ENCODE measurements around the gene RGS18.
"Not testable (repeated sequence)": the region's sequence is repeated elsewhere in the genome, so short reads cannot be mapped to it uniquely, and the experiment has no call there.

RGS18 gene

GRCh38 chr1:192175971-192176370 lies 17.7 kb downstream of the RGS18 start:
- Mint-ChIP-seq H3K4me3 (no peak overlapping the region), H3K27ac (no peak overlapping the region), H3K9me3 (no peaks in the 10 kb centered on the region), H3K27me3 (ENCODE audit: low read depth) (no peaks in the 10 kb centered on the region), H3K36me3 (ENCODE audit: low read depth) (no peaks in the 10 kb centered on the region), H3K4me1 (ENCODE audit: low read depth) (no peaks in the 10 kb centered on the region)
- no peak for DNase-seq (ENCODE audit: low spot score)

DNA sequence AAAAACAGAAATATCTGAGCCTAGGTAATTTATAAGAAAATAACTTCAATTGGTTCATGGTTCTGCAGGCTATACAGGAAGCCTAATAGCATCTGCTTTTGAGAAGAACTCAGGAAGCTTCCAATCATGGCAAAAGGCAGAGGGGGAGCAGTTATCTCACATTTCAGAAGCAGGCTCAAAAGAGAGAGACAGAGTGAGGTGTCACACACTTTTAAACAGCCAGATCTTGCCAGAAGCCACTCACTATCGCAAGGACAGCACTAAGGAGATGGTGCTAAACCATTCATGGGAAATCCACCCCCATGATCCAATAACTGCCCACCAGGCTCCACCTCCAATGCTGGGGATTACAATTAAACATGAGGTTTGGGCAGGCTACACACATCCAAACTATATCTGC lies 25.5 kb downstream of the RGS18 start:
- H3K36me3 Mint-ChIP-seq (ENCODE audit: low read depth), result no peaks in the 10 kb centered on the region
- no peak overlapping the region for H3K27ac Mint-ChIP-seq
- no peak for DNase-seq (ENCODE audit: low spot score)
- H3K9me3 Mint-ChIP-seq, result no peaks in the 10 kb centered on the region
- no peaks in the 10 kb centered on the region for H3K4me1 Mint-ChIP-seq (ENCODE audit: low read depth)
- H3K27me3 Mint-ChIP-seq (ENCODE audit: low read depth), result no peaks in the 10 kb centered on the region
- H3K4me3 Mint-ChIP-seq, result no peak overlapping the region

DNA sequence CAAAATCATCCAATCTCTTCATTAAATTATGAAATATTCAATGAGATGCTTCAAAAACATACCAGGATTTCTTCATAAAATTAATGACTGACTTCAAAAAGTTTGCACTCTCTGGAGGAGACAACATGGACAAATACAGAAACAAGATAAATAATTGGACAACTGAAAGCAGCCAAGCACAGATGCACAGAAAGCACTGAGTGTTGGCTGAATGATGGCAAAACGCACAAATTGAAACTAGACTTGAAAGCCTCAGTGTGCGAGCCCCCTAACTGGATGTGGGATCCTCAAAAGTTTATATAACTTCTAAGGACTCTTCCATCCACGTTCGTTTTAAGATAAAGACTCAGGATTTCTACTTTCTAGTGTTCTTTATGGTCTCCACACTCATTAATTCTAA lies 27.9 kb downstream of the RGS18 start:
- H3K9me3 Mint-ChIP-seq, result no peaks in the 10 kb centered on the region
- H3K27me3 Mint-ChIP-seq (ENCODE audit: low read depth), result no peaks in the 10 kb centered on the region
- no peak overlapping the region for H3K27ac Mint-ChIP-seq
- no peak overlapping the region for H3K4me3 Mint-ChIP-seq
- no peaks in the 10 kb centered on the region for H3K4me1 Mint-ChIP-seq (ENCODE audit: low read depth)
- no peaks in the 10 kb centered on the region for H3K36me3 Mint-ChIP-seq (ENCODE audit: low read depth)
- no peak for DNase-seq (ENCODE audit: low spot score)

- Mint-ChIP-seq H3K36me3 (ENCODE audit: low read depth) (no peaks in the 10 kb centered on the region), H3K27ac (no peak overlapping the region), H3K4me3 (no peak overlapping the region), H3K27me3 (ENCODE audit: low read depth) (no peaks in the 10 kb centered on the region), H3K4me1 (ENCODE audit: low read depth) (no peaks in the 10 kb centered on the region), H3K9me3 (no peaks in the 10 kb centered on the region)
- DNase-seq (ENCODE audit: low spot score), result no peak
Observed at GRCh38 chr1:192190066-192190465, 31.8 kb downstream of the RGS18 start.

DNA sequence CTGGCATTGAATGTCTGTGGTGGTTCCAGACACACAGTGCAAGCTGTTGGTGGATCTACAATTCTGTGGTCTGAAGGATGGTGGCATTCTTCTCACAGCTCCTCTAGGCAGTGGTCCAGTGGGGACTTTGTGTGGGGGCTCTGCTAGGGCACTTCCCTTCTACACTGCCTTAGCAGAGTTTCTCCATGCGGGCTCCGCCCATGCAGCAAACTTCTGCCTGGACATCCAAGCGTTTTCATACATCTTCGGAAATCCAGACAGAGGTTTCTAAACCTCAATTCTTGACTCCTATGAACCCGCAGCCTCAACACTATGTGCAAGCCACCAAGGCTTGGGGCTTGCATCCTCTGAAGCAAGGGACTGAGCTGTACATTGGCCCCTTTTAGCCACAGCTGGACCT lies 43.0 kb downstream of the RGS18 start:
- Mint-ChIP-seq H3K4me3 (no peak overlapping the region), H3K27ac (no peak overlapping the region), H3K27me3 (ENCODE audit: low read depth) (no peaks in the 10 kb centered on the region), H3K36me3 (ENCODE audit: low read depth) (no peaks in the 10 kb centered on the region), H3K4me1 (ENCODE audit: low read depth) (no peaks in the 10 kb centered on the region), H3K9me3 (peaks cover 27% of the 10 kb centered on the region)
- no peak for DNase-seq (ENCODE audit: low spot score)

- Mint-ChIP-seq H3K4me3 (no peak overlapping the region), H3K4me1 (ENCODE audit: low read depth) (peaks cover 2% of the 10 kb centered on the region), H3K27me3 (ENCODE audit: low read depth) (no peaks in the 10 kb centered on the region), H3K9me3 (peaks cover 4% of the 10 kb centered on the region), H3K27ac (no peak overlapping the region), H3K36me3 (ENCODE audit: low read depth) (no peaks in the 10 kb centered on the region)
- DNase-seq (ENCODE audit: low spot score), result no peak
Observed at GRCh38 chr1:192224396-192224795, 66.1 kb downstream of the RGS18 start.

DNA sequence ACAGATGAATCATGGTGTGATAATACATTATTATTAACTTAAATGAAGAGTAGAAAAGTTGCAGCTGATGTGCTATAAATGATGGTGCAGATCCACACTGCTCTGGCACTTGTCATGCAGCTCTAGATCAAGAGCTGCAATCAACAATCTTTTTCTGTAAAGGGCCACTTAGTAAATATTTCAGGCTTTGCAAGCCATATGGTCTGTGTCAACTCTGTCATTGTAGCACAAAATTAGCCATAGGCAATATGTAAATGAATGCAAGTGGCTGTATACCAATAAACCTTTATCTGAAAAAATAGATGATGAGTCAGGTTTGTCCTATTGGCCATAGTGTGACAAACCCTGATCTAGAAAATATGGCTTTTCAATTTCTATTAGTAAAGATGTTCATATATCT lies 66.6 kb downstream of the RGS18 start:
- Mint-ChIP-seq H3K36me3 (ENCODE audit: low read depth) (no peaks in the 10 kb centered on the region), H3K4me3 (no peak overlapping the region), H3K4me1 (ENCODE audit: low read depth) (peaks cover 2% of the 10 kb centered on the region), H3K27ac (no peak overlapping the region), H3K9me3 (peaks cover 4% of the 10 kb centered on the region), H3K27me3 (ENCODE audit: low read depth) (no peaks in the 10 kb centered on the region)
- no peak for DNase-seq (ENCODE audit: low spot score)

DNA sequence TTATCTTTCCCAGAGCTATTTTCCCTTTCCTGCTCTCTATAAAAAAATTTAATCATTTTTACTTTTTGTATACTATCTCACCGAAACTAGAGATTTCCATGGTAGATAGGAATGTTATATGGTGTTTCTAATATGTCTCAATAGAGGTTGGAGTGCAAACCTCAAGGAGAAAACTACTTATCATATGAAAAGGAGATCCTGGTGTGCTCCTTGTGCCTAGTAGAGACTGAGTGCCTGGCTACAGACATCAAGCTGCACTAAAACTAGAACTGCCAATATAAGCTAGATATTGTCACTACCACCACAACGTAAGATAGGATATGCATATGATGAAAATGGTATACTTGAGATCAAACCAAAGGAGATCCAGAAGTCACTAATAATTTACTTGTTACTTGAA lies 67.0 kb downstream of the RGS18 start:
- H3K4me1 Mint-ChIP-seq (ENCODE audit: low read depth), result peaks cover 2% of the 10 kb centered on the region
- no peak overlapping the region for H3K27ac Mint-ChIP-seq
- peaks cover 4% of the 10 kb centered on the region for H3K9me3 Mint-ChIP-seq
- no peaks in the 10 kb centered on the region for H3K36me3 Mint-ChIP-seq (ENCODE audit: low read depth)
- no peak overlapping the region for H3K4me3 Mint-ChIP-seq
- no peak for DNase-seq (ENCODE audit: low spot score)
- no peaks in the 10 kb centered on the region for H3K27me3 Mint-ChIP-seq (ENCODE audit: low read depth)

DNA sequence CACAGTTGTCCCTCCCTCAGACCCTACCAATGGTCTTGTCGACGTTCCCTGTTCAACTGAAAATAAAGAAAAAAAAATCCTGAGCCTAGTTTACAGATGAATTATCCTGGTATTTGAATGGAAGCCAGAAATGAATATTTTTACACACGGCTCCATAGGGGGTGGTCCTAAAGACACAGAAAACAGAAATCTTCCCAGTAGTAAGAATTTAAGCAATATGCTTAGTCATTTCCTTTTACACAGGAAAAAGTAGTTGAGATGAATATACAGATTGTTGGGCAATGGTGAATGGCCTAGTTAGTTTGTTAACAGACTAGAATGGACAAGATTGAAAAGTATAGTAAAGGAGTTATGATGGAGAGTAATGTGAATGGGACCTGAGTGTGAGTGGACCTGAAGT lies 67.4 kb downstream of the RGS18 start:
- peaks cover 2% of the 10 kb centered on the region for H3K4me1 Mint-ChIP-seq (ENCODE audit: low read depth)
- no peaks in the 10 kb centered on the region for H3K36me3 Mint-ChIP-seq (ENCODE audit: low read depth)
- H3K9me3 Mint-ChIP-seq, result peaks cover 4% of the 10 kb centered on the region
- DNase-seq (ENCODE audit: low spot score), result no peak
- H3K4me3 Mint-ChIP-seq, result no peak overlapping the region
- no peak overlapping the region for H3K27ac Mint-ChIP-seq
- no peaks in the 10 kb centered on the region for H3K27me3 Mint-ChIP-seq (ENCODE audit: low read depth)

GRCh38 chr1:192227330-192227729 lies 69.1 kb downstream of the RGS18 start:
- no peak for DNase-seq (ENCODE audit: low spot score)
- H3K4me3 Mint-ChIP-seq, result no peak overlapping the region
- peaks cover 2% of the 10 kb centered on the region for H3K4me1 Mint-ChIP-seq (ENCODE audit: low read depth)
- H3K36me3 Mint-ChIP-seq (ENCODE audit: low read depth), result no peaks in the 10 kb centered on the region
- no peaks in the 10 kb centered on the region for H3K27me3 Mint-ChIP-seq (ENCODE audit: low read depth)
- H3K9me3 Mint-ChIP-seq, result peaks cover 4% of the 10 kb centered on the region
- no peak overlapping the region for H3K27ac Mint-ChIP-seq

DNA sequence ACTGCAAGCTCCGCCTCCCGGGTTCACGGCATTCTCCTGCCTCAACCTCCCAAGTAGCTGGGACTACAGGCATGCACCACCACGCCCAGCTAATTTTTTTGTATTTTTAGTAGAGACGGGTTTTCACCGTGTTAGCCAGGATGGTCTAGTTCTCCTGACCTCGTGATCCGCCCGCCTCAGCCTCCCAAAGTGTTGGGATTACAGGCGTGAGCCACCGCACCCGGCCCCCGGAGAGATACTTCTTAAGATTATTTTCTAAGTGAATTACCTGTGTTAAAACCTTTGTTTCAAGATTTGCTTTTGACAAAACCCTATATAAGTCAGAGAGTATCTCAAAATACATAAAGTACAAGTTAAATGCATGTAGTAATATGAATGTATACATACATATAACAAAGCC lies 69.7 kb downstream of the RGS18 start:
- H3K27ac Mint-ChIP-seq; H3K27me3 Mint-ChIP-seq (ENCODE audit: low read depth); H3K36me3 Mint-ChIP-seq (ENCODE audit: low read depth); H3K4me3 Mint-ChIP-seq; H3K9me3 Mint-ChIP-seq; DNase-seq (ENCODE audit: low spot score); H3K4me1 Mint-ChIP-seq (ENCODE audit: low read depth): not testable (repeated sequence)

DNA sequence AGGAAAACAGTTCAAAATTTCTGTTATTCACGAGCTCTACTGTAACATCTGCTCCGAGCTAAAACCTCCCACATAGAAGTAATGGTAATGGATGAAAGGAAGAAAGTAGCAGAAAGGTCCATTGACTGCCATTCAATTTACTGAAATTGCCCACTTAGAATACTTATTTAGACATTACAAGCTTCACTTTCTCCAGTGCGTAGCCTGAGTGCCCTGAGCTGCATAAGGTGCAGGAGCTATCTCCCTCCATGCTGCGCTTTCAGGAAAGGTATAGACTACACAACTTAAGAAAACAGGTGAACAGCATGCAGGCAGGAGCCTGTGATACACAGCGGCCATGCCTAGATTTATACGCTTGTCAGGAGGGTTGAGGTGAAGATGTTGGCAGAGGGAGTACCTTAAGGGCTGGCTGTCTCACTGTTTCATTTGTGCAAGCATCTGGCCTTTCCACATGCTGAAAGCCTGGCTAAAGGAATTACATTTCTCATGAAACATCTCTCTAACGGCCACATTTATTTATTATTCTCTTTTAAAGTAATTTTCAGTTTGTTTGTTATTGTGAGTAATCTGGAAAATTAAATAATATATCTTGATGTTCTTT lies 74.7 kb downstream of the RGS18 start:
- no peak for DNase-seq (ENCODE audit: low spot score)
- H3K27me3 Mint-ChIP-seq (ENCODE audit: low read depth), result no peaks in the 10 kb centered on the region
- no peaks in the 10 kb centered on the region for H3K36me3 Mint-ChIP-seq (ENCODE audit: low read depth)
- H3K9me3 Mint-ChIP-seq, result peaks cover 4% of the 10 kb centered on the region
- no peak overlapping the region for H3K4me3 Mint-ChIP-seq
- no peak overlapping the region for H3K27ac Mint-ChIP-seq
- no peaks in the 10 kb centered on the region for H3K4me1 Mint-ChIP-seq (ENCODE audit: low read depth)

DNA sequence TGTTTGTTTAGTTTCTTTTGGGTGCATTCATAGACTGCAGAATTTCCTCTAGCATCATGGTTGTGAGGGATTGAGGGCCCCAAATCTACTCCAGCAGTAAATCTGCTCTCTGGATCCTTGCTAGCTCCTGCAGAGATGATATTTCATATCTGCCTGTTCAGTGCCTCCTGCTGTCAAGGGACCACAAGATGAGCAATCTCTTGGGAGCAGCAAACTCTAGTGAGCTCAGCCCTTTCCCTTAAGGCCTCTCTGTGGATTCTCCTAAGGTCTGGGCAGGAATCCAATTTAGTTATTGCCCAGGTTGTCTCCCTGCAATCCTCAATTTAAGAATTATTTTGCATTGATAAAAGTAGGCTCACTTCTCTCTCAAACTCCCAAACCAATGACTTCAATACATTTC lies 76.9 kb downstream of the RGS18 start:
- Mint-ChIP-seq H3K27me3 (ENCODE audit: low read depth) (no peaks in the 10 kb centered on the region), H3K9me3 (no peaks in the 10 kb centered on the region), H3K4me1 (ENCODE audit: low read depth) (no peaks in the 10 kb centered on the region), H3K4me3 (no peak overlapping the region), H3K36me3 (ENCODE audit: low read depth) (no peaks in the 10 kb centered on the region), H3K27ac (no peak overlapping the region)
- DNase-seq (ENCODE audit: low spot score), result no peak

Data from T-helper 2 cell treated with Interferon-gamma antibody and Interleukin-4, amounts not matched to agents 5 μg/mL and 100 μg/mL, for 36 hours (primary cell).